DOHH2 (cell line): ENCODE data around the gene CHCHD3.

Experiments
- CTCF ChIP-seq: fragments of 200-600 bp; sonication (generic); IDR thresholded peaks from one replicate; pipeline ENCODE4 v1.5.1; 2014; ENCODE audit warnings: antibody characterized with exemption, mild to moderate bottlenecking, low read depth, low read length; ENCODE audit not compliant: poor library complexity, severe bottlenecking
- EZH2phosphoT487 ChIP-seq: fragments of 200-600 bp; sonication (generic); IDR thresholded peaks from 2 replicates; pipeline ENCODE4 v1.6.1; 2017; ENCODE audit warnings: borderline replicate concordance, mild to moderate bottlenecking, antibody characterized with exemption, low read length, moderate library complexity, mixed read lengths

GRCh38 chr7:132777414-132777813 is 304.5 kb downstream of the CHCHD3 start:
- TF ChIP-seq CTCF, result no peak
- TF ChIP-seq EZH2phosphoT487, result no peak
